HT1080 (cell line): ENCODE measurements around the gene GRK5. TPM values are rescaled to one million over a fixed set of nuclear protein-coding genes. Genes with fewer than 3 reads are reported as not detected.

Source experiments
- DNase-seq: peaks from one replicate; pipeline ENCODE4 v3.0.0-alpha.2; 2015; ENCODE audit warnings: low read depth
- total RNA-seq: library from RNA; depleted of rRNA; stranded (reverse); fragments of >200 nt; shearing (Covaris generic); gene quantifications from 2 replicates; pipeline ENCODE4 v1.2.3, GENCODE V29; 2014

The GRK5 gene
- total RNA-seq, 1 experiment from 2014 or later, result 11.4 TPM

GRCh38 chr10:119292968-119293760, 85.8 kb downstream of the GRK5 start:
- no peak for DNase-seq

- DNase-seq, result no peak
Observed at GRCh38 chr10:119296703-119297102, 89.3 kb downstream of the GRK5 start.

GRCh38 chr10:119297207-119297968, 90.0 kb downstream of the GRK5 start:
- DNase-seq, result no peak

- no peak for DNase-seq
Observed at GRCh38 chr10:119298810-119299209, 91.4 kb downstream of the GRK5 start.

GRCh38 chr10:119299531-119299930, 92.2 kb downstream of the GRK5 start:
- no peak for DNase-seq

- peak; percentile 44 for DNase-seq
Observed at GRCh38 chr10:119301397-119301796, 94.0 kb downstream of the GRK5 start.

GRCh38 chr10:119302172-119302571, 94.8 kb downstream of the GRK5 start:
- no peak for DNase-seq

- DNase-seq, result no peak
Observed at GRCh38 chr10:119302591-119303253, 95.4 kb downstream of the GRK5 start.

GRCh38 chr10:119303886-119304285, 96.5 kb downstream of the GRK5 start:
- no peak for DNase-seq

- no peak for DNase-seq
Observed at GRCh38 chr10:119304541-119304940, 97.2 kb downstream of the GRK5 start.

GRCh38 chr10:119305860-119306513, 98.6 kb downstream of the GRK5 start:
- peak; percentile 100 for DNase-seq

GRCh38 chr10:119306514-119306951, 99.2 kb downstream of the GRK5 start:
- DNase-seq, result peak; percentile 64

GRCh38 chr10:119306986-119307392, 99.6 kb downstream of the GRK5 start:
- peak; percentile 34 for DNase-seq

GRCh38 chr10:119308089-119308488, 100.7 kb downstream of the GRK5 start:
- DNase-seq, result no peak

GRCh38 chr10:119308551-119309422, 101.4 kb downstream of the GRK5 start:
- DNase-seq, result no peak

GRCh38 chr10:119309423-119309770, 102.0 kb downstream of the GRK5 start:
- no peak for DNase-seq

- DNase-seq, result no peak
Observed at GRCh38 chr10:119310806-119311205, 103.4 kb downstream of the GRK5 start.

- DNase-seq, result no peak
Observed at GRCh38 chr10:119312241-119312640, 104.9 kb downstream of the GRK5 start.

GRCh38 chr10:119313024-119313423, 105.7 kb downstream of the GRK5 start:
- DNase-seq, result no peak

GRCh38 chr10:119313644-119314043, 106.3 kb downstream of the GRK5 start:
- DNase-seq, result no peak

- no peak for DNase-seq
Observed at GRCh38 chr10:119314061-119314460, 106.7 kb downstream of the GRK5 start.
